Measurements from ENCODE around the gene EFNA2.
"Not testable (repeated sequence)": the region's sequence is repeated elsewhere in the genome, so short reads cannot be mapped to it uniquely, and the experiment has no call there.

EFNA2 gene

GRCh38 chr19:1300744-1301490 is 15.2 kb downstream of the EFNA2 start:
- DNase-seq = no peak

- DNase-seq = no peak
These were observed 17.0 kb downstream of the EFNA2 start for GRCh38 chr19:1302533-1303239.

- DNase-seq = no peak
These were observed 18.7 kb downstream of the EFNA2 start for GRCh38 chr19:1304197-1304924.

GRCh38 chr19:1305354-1305753 is 19.7 kb downstream of the EFNA2 start:
- DNase-seq = not testable (repeated sequence)

- DNase-seq = no peak
These were observed 21.6 kb downstream of the EFNA2 start for GRCh38 chr19:1307320-1307719.

- DNase-seq = no peak
These were observed 22.2 kb downstream of the EFNA2 start for GRCh38 chr19:1307755-1308303.

GRCh38 chr19:1308718-1309117 is 23.0 kb downstream of the EFNA2 start:
- DNase-seq = no peak

GRCh38 chr19:1309977-1310852 is 24.5 kb downstream of the EFNA2 start:
- DNase-seq = no peak

GRCh38 chr19:1310853-1311180 is 25.1 kb downstream of the EFNA2 start:
- no peak for DNase-seq

- DNase-seq = no peak
These were observed 25.9 kb downstream of the EFNA2 start for GRCh38 chr19:1311543-1312091.

GRCh38 chr19:1312767-1313694 is 27.4 kb downstream of the EFNA2 start:
- DNase-seq = no peak

GRCh38 chr19:1313695-1314613 is 28.3 kb downstream of the EFNA2 start:
- DNase-seq = no peak

GRCh38 chr19:1315470-1316166 is 29.9 kb downstream of the EFNA2 start:
- DNase-seq = peak; percentile 19

- DNase-seq = no peak
These were observed 30.8 kb downstream of the EFNA2 start for GRCh38 chr19:1316466-1316865.

- DNase-seq = no peak
These were observed 31.8 kb downstream of the EFNA2 start for GRCh38 chr19:1317274-1318003.

GRCh38 chr19:1318678-1319471 is 33.2 kb downstream of the EFNA2 start:
- no peak for DNase-seq

GRCh38 chr19:1320282-1320650 is 34.6 kb downstream of the EFNA2 start:
- DNase-seq = not testable (repeated sequence)

- no peak for DNase-seq
These were observed 35.9 kb downstream of the EFNA2 start for GRCh38 chr19:1321539-1321938.
